IMR-90 (cell line): ENCODE data around the gene SPATS2L.

Experiments used
- BHLHE40 ChIP-seq: fragments of 150-350 bp; IDR thresholded peaks from 2 replicates; pipeline ENCODE4 v1.6.1; 2016; ENCODE audit warnings: mild to moderate bottlenecking, low read depth, low read length
- CEBPB ChIP-seq: IDR thresholded peaks from 2 replicates; pipeline ENCODE4 v1.6.1; 2012; ENCODE audit warnings: low read depth, low read length, improper control_type of control experiment
- CHD1 ChIP-seq: IDR thresholded peaks from 2 replicates; pipeline ENCODE4 v1.6.1; 2012; ENCODE audit warnings: low read depth, low read length, improper control_type of control experiment
- FOS ChIP-seq: fragments of 150-350 bp; IDR thresholded peaks from 2 replicates; pipeline ENCODE4 v1.6.1; 2016; ENCODE audit warnings: low read depth, low read length
- MAFK ChIP-seq: IDR thresholded peaks from 2 replicates; pipeline ENCODE4 v1.6.1; 2012; ENCODE audit warnings: low read depth, low read length, improper control_type of control experiment
- MAZ ChIP-seq: IDR thresholded peaks from 2 replicates; pipeline ENCODE4 v1.6.1; 2012; ENCODE audit warnings: low read depth, mild to moderate bottlenecking, low read length, improper control_type of control experiment, moderate library complexity, borderline replicate concordance
- POLR2A ChIP-seq: IDR thresholded peaks from 2 replicates; pipeline ENCODE4 v1.6.1; 2012; ENCODE audit warnings: mild to moderate bottlenecking, low read depth, low read length
- RAD21 ChIP-seq: IDR thresholded peaks from 2 replicates; pipeline ENCODE4 v1.6.1; 2012; ENCODE audit warnings: low read length, improper control_type of control experiment
- RCOR1 ChIP-seq: IDR thresholded peaks from 2 replicates; pipeline ENCODE4 v1.6.1; 2012; ENCODE audit warnings: mild to moderate bottlenecking, low read length, improper control_type of control experiment; ENCODE audit not compliant: insufficient replicate concordance
- RFX5 ChIP-seq: IDR thresholded peaks from 2 replicates; pipeline ENCODE4 v1.8.0; 2012; ENCODE audit warnings: low read depth, mild to moderate bottlenecking, low read length, moderate library complexity
- SMC3 ChIP-seq: fragments of 150-350 bp; IDR thresholded peaks from 2 replicates; pipeline ENCODE4 v1.6.1; 2016; ENCODE audit warnings: low read depth, mild to moderate bottlenecking, antibody characterized with exemption, low read length, moderate library complexity
- TF ChIP-seq, protein P1 (sequence below): conservative IDR thresholded peaks from 2 replicates; pipeline ENCODE4 v1.5.1; 2012; ENCODE audit warnings: mild to moderate bottlenecking, low read depth, low read length, improper control_type of control experiment
- TF ChIP-seq, protein P2 (sequence below): fragments of 150-350 bp; IDR thresholded peaks from 2 replicates; pipeline ENCODE4 v1.6.1; 2017; ENCODE audit warnings: mild to moderate bottlenecking, antibody characterized with exemption, low read length, low read depth
- TF ChIP-seq, protein P3 (sequence below): fragments of 150-350 bp; IDR thresholded peaks from 2 replicates; pipeline ENCODE4 v1.6.1; 2016; ENCODE audit warnings: low read depth, mild to moderate bottlenecking, low read length, moderate library complexity, borderline replicate concordance

DNA sequence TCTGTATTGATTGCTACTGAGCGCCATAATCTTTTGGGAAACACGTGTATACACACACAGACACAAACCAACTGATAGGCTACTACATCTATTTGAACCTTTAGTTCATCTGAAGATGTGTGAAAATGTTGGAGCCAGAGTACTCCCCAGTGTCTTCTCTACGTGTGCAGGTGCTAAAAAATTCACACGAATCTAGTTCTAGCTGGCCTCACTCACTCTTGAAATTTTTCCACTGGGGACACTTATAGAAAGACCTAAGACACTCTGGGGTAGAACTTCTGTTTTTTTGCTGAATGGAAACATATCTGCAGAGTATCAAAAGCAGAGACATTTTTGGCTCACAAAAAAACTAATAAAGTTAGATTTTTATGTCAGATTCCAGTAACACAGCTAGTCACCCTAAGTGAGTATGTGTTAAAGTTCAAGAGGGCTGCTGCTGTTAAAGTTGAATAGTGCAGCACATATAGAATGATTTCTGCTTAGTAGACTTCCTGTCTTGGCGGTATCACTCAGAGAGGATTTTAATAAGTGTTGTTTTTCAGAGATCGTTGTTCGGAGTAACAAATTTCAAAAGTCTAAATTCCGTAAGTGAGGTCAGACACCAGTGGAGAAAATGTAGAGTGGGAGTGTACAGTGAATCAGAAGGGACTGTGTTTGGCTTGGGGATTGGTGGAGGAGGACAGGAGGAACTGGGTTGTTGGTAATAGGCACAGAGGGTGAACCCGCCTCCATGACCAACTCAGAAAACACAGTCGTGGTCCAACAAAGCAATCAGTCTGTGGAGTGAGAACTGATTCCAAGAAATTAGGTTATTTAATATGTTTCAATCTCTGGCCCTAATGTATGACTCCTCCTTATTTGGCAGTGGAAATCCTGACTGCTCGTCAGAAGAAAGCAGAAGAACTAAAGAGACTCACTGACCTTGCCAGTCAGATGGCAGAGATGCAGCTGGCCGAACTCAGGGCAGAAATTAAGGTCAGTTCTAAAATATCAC is 160.2 kb downstream of the SPATS2L start:
- TF ChIP-seq, protein P1, sequence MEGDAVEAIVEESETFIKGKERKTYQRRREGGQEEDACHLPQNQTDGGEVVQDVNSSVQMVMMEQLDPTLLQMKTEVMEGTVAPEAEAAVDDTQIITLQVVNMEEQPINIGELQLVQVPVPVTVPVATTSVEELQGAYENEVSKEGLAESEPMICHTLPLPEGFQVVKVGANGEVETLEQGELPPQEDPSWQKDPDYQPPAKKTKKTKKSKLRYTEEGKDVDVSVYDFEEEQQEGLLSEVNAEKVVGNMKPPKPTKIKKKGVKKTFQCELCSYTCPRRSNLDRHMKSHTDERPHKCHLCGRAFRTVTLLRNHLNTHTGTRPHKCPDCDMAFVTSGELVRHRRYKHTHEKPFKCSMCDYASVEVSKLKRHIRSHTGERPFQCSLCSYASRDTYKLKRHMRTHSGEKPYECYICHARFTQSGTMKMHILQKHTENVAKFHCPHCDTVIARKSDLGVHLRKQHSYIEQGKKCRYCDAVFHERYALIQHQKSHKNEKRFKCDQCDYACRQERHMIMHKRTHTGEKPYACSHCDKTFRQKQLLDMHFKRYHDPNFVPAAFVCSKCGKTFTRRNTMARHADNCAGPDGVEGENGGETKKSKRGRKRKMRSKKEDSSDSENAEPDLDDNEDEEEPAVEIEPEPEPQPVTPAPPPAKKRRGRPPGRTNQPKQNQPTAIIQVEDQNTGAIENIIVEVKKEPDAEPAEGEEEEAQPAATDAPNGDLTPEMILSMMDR: no peak
- TF ChIP-seq, protein P2, sequence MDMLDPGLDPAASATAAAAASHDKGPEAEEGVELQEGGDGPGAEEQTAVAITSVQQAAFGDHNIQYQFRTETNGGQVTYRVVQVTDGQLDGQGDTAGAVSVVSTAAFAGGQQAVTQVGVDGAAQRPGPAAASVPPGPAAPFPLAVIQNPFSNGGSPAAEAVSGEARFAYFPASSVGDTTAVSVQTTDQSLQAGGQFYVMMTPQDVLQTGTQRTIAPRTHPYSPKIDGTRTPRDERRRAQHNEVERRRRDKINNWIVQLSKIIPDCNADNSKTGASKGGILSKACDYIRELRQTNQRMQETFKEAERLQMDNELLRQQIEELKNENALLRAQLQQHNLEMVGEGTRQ: no peak
- TF ChIP-seq POLR2A (no peak), MAZ (no peak), RCOR1 (no peak), CHD1 (no peak), MAFK (no peak), FOS (no peak), RAD21 (no peak), BHLHE40 (no peak), CEBPB (no peak), SMC3 (no peak), RFX5 (no peak)
- TF ChIP-seq, protein P3, sequence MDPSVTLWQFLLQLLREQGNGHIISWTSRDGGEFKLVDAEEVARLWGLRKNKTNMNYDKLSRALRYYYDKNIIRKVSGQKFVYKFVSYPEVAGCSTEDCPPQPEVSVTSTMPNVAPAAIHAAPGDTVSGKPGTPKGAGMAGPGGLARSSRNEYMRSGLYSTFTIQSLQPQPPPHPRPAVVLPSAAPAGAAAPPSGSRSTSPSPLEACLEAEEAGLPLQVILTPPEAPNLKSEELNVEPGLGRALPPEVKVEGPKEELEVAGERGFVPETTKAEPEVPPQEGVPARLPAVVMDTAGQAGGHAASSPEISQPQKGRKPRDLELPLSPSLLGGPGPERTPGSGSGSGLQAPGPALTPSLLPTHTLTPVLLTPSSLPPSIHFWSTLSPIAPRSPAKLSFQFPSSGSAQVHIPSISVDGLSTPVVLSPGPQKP: no peak
